Vagina (tissue), 2 donors: ENCODE measurements around the gene DLG2. TPM values are rescaled to one million over a fixed set of nuclear protein-coding genes. Genes with fewer than 3 reads are reported as not detected.

Experiments
- DNase-seq, 2 donors: peaks; one replicate each; pipeline ENCODE4 v3.0.0-alpha.2; 2017; ENCODE audit errors: extremely low spot score in 2 of 2
- H3K27ac ChIP-seq: fragments of 200-600 bp; sonication (generic); one replicate; pipeline ENCODE4 v1.5.1; 2019
- H3K27me3 ChIP-seq: fragments of 200-600 bp; sonication (generic); one replicate; pipeline ENCODE4 v1.5.1; 2019
- H3K36me3 ChIP-seq, 2 donors: fragments of 200-600 bp; sonication (generic); one replicate each; pipeline ENCODE4 v1.5.1; 2017 to 2019
- H3K4me1 ChIP-seq: fragments of 200-600 bp; sonication (generic); one replicate; pipeline ENCODE4 v1.5.1; 2019
- H3K4me3 ChIP-seq, 2 donors: fragments of 200-600 bp; sonication (generic); 1 replicate in 1 of 2; 2 replicates in 1 of 2; pipeline ENCODE4 v1.5.1; 2016 to 2019
- H3K9me3 ChIP-seq: fragments of 200-600 bp; sonication (generic); one replicate; pipeline ENCODE4 v1.5.1; 2019
- POLR2A ChIP-seq, 2 donors: fragments of 450-650 bp; IDR thresholded peaks; one replicate each; pipeline ENCODE4 v1.6.1; 2017; ENCODE audit warnings: antibody characterized with exemption in 2 of 2, mild to moderate bottlenecking in 2 of 2, moderate library complexity in 2 of 2
- POLR2AphosphoS5 ChIP-seq, 2 donors: sonication (generic); formaldehyde crosslinking; IDR thresholded peaks; one replicate each; pipeline ENCODE4 v1.9.0; 2017; ENCODE audit warnings: antibody characterized with exemption in 2 of 2, mild to moderate bottlenecking in 2 of 2, low read depth in 1 of 2; ENCODE audit not compliant: insufficient read depth in 1 of 2
- intact Hi-C: fragments of 100-400 bp; cut with DNase I; formaldehyde crosslinking; loops from one replicate; pipeline ENCODE4 v1.15.1; 2023
- total RNA-seq: library from RNA; depleted of rRNA; stranded (reverse); fragments of >200 nt; gene quantifications from one replicate; pipeline ENCODE4 v1.2.3, GENCODE V29; 2016
- TF ChIP-seq, protein P1 (sequence below), 3 experiments: fragments of 450-650 bp in 2 of 3; fragments of 200-600 bp in 1 of 3; sonication (generic) in 1 of 3; IDR thresholded peaks; one replicate each; pipeline ENCODE4 v1.5.1; 2017 to 2019; ENCODE audit warnings: antibody characterized with exemption in 3 of 3, mild to moderate bottlenecking in 2 of 3, moderate library complexity in 2 of 3

Gene DLG2
- total RNA-seq, 1 donor from 2014 or later, result 10.1 TPM

DNA sequence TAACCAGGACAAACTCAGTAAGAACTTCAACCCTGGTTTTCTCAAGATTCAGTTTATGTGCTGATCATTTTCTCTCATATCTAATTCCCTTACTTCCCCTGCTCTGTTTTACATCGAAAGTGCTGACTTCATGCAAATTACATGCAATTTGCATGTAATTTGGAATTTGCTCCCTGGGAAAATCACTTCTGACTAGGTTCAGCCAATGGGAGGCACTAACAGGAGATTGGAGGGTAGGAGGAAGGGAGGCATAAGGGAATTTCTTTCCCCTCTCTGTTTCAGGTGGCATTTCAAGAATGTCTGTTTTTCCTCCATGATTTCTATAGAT lies 1977.7 kb downstream of the DLG2 start:
- DNase-seq, result no peak
- intact Hi-C loops, result no loop called here
- Histone ChIP-seq H3K4me1 (no peaks in the 10 kb centered on the region), H3K36me3 (no peaks in the 10 kb centered on the region), H3K27ac (no peak overlapping the region), H3K27me3 (no peaks in the 10 kb centered on the region), H3K9me3 (no peaks in the 10 kb centered on the region), H3K4me3 (no peak overlapping the region)
- no peak for TF ChIP-seq POLR2A (IDR thresholded peaks at IDR 0.05)
- TF ChIP-seq, protein P1, sequence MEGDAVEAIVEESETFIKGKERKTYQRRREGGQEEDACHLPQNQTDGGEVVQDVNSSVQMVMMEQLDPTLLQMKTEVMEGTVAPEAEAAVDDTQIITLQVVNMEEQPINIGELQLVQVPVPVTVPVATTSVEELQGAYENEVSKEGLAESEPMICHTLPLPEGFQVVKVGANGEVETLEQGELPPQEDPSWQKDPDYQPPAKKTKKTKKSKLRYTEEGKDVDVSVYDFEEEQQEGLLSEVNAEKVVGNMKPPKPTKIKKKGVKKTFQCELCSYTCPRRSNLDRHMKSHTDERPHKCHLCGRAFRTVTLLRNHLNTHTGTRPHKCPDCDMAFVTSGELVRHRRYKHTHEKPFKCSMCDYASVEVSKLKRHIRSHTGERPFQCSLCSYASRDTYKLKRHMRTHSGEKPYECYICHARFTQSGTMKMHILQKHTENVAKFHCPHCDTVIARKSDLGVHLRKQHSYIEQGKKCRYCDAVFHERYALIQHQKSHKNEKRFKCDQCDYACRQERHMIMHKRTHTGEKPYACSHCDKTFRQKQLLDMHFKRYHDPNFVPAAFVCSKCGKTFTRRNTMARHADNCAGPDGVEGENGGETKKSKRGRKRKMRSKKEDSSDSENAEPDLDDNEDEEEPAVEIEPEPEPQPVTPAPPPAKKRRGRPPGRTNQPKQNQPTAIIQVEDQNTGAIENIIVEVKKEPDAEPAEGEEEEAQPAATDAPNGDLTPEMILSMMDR (IDR thresholded peaks at IDR 0.05), result no peak
- TF ChIP-seq POLR2AphosphoS5 (IDR thresholded peaks at IDR 0.05; ENCODE audit: insufficient read depth in 1 of 2, low read depth in 1 of 2), result no peak

DNA sequence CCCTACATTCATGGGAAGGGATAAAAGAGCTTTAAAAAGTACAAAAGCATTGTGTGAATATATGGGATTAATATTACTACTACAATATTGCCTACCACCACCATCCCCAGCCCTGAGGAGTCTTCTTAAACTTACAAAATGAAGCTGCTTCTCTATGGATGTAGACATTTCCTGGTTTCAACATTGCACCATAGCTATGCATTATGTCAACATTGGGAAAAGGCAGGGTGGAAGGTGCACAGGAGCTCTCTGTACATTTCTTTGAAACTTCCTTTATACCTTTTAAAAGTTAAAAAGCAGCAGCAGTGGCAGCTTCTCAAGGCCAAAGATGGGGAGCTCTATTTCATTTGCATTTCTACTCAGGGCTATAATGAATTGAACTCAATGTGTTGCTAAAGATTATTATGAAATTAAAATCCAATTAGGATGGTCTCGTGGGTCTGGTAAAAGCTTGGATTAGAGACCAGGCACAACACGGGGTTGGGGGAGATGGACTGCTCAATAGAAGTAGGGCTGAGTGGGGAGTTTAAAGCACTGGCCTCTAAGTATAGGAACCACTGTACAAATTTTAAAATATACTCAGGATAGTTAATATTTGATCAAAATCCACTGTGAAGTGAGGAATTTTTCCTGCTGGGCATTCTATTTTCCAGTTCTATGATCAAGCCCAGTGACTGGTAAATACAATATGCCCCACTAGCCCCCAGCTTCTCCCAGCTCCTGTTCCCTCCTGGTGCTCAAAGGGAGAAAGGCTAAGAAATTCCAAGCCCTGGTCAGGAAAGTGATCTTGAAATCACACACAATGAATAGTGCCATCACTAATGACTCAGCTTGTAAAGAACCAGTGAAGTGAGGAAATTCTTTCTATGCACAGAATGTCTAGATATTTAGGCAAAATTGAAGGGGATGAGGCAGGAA lies 1978.3 kb downstream of the DLG2 start:
- TF ChIP-seq, protein P1 (IDR thresholded peaks at IDR 0.05), result no peak
- TF ChIP-seq POLR2AphosphoS5 (IDR thresholded peaks at IDR 0.05; ENCODE audit: insufficient read depth in 1 of 2, low read depth in 1 of 2), result no peak
- Histone ChIP-seq H3K36me3 (no peaks in the 10 kb centered on the region), H3K27ac (no peak overlapping the region), H3K9me3 (no peaks in the 10 kb centered on the region), H3K4me1 (no peaks in the 10 kb centered on the region), H3K4me3 (no peak overlapping the region), H3K27me3 (no peaks in the 10 kb centered on the region)
- no peak for DNase-seq
- intact Hi-C loops, result no loop called here

GRCh38 chr11:83645561-83645960 lies 1981.6 kb downstream of the DLG2 start:
- no peaks in the 10 kb centered on the region for H3K9me3 ChIP-seq
- H3K4me1 ChIP-seq, result no peaks in the 10 kb centered on the region
- TF ChIP-seq POLR2AphosphoS5 (IDR thresholded peaks at IDR 0.05; ENCODE audit: insufficient read depth in 1 of 2, low read depth in 1 of 2), result no peak
- TF ChIP-seq, protein P1 (IDR thresholded peaks at IDR 0.05), result no peak
- TF ChIP-seq POLR2A (IDR thresholded peaks at IDR 0.05), result no peak
- DNase-seq, result no peak
- intact Hi-C loops, result no loop called here
- H3K27ac ChIP-seq, result no peak overlapping the region
- H3K36me3 ChIP-seq, result no peaks in the 10 kb centered on the region
- no peak overlapping the region for H3K4me3 ChIP-seq
- no peaks in the 10 kb centered on the region for H3K27me3 ChIP-seq

DNA sequence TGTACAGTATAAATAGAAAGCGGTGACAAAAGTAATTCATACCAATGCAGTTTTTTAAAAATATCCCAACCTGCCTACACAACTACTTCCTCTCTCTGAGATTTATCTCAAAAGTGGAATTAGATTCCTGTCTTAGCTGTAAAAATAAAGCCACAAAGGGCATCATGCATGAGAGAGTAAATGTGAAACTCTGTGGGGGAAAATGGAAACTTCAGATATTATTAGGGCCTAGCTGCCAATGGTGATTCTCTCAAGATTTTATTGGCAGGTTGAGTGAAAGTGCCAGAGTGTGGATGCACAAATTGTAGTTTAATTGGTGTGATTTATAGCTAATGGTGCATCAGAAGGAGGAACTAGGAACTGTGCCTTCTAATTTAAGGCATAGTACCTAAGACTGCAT lies 1984.0 kb downstream of the DLG2 start:
- intact Hi-C loops, result no loop called here
- DNase-seq, result no peak
- Histone ChIP-seq H3K4me3 (no peak overlapping the region), H3K27ac (no peak overlapping the region), H3K36me3 (no peaks in the 10 kb centered on the region), H3K4me1 (no peaks in the 10 kb centered on the region), H3K9me3 (no peaks in the 10 kb centered on the region), H3K27me3 (no peaks in the 10 kb centered on the region)
- TF ChIP-seq, protein P1 (IDR thresholded peaks at IDR 0.05), result no peak
- no peak for TF ChIP-seq POLR2AphosphoS5 (IDR thresholded peaks at IDR 0.05; ENCODE audit: insufficient read depth in 1 of 2, low read depth in 1 of 2)

- no peak overlapping the region for H3K4me3 ChIP-seq
- no peak overlapping the region for H3K27ac ChIP-seq
- no peaks in the 10 kb centered on the region for H3K4me1 ChIP-seq
- intact Hi-C loops, result no loop called here
- DNase-seq, result no peak
- no peaks in the 10 kb centered on the region for H3K9me3 ChIP-seq
- no peak for TF ChIP-seq POLR2AphosphoS5 (IDR thresholded peaks at IDR 0.05; ENCODE audit: insufficient read depth in 1 of 2, low read depth in 1 of 2)
- no peaks in the 10 kb centered on the region for H3K36me3 ChIP-seq
- H3K27me3 ChIP-seq, result no peaks in the 10 kb centered on the region
These were observed 1984.6 kb downstream of the DLG2 start for GRCh38 chr11:83642500-83642899.
